ENCODE measurements around the gene IL17A.

Gene IL17A

GRCh38 chr6:52215787-52216186 is 29.6 kb downstream of the IL17A start:
- FAIRE-seq: no peak
- DNase-seq (ENCODE audit: insufficient read length, low spot score): no peak
- no peak for TF ChIP-seq CTCF (IDR thresholded peaks at IDR 0.05; ENCODE audit: insufficient read depth, missing control alignments)

- no peak for DNase-seq (ENCODE audit: insufficient read length, low spot score)
- no peak for FAIRE-seq
- no peak for TF ChIP-seq CTCF (IDR thresholded peaks at IDR 0.05; ENCODE audit: insufficient read depth, missing control alignments)
Observed at GRCh38 chr6:52216932-52217575, 30.9 kb downstream of the IL17A start.

GRCh38 chr6:52217761-52218160 is 31.6 kb downstream of the IL17A start:
- DNase-seq (ENCODE audit: insufficient read length, low spot score) (no peak), FAIRE-seq (no peak)
- TF ChIP-seq CTCF (IDR thresholded peaks at IDR 0.05; ENCODE audit: insufficient read depth, missing control alignments): no peak

- DNase-seq (ENCODE audit: insufficient read length, low spot score) (no peak), FAIRE-seq (no peak)
- no peak for TF ChIP-seq CTCF (IDR thresholded peaks at IDR 0.05; ENCODE audit: insufficient read depth, missing control alignments)
Observed at GRCh38 chr6:52221302-52221701, 35.1 kb downstream of the IL17A start.

- DNase-seq (ENCODE audit: insufficient read length, low spot score) (no peak), FAIRE-seq (no peak)
- TF ChIP-seq CTCF (IDR thresholded peaks at IDR 0.05; ENCODE audit: insufficient read depth, missing control alignments): no peak
Observed at GRCh38 chr6:52227495-52227894, 41.3 kb downstream of the IL17A start.

GRCh38 chr6:52230685-52231084 is 44.5 kb downstream of the IL17A start:
- FAIRE-seq (no peak), DNase-seq (ENCODE audit: insufficient read length, low spot score) (no peak)
- no peak for TF ChIP-seq CTCF (IDR thresholded peaks at IDR 0.05; ENCODE audit: insufficient read depth, missing control alignments)

GRCh38 chr6:52231406-52232127 is 45.4 kb downstream of the IL17A start:
- no peak for TF ChIP-seq CTCF (IDR thresholded peaks at IDR 0.05; ENCODE audit: insufficient read depth, missing control alignments)
- DNase-seq (ENCODE audit: insufficient read length, low spot score): no peak
- no peak for FAIRE-seq
